ENCODE data around the gene MAMLD1.
A peak's percentile ranks its signal among the peaks of the same experiment; 100 is the strongest.

Gene MAMLD1

DNA sequence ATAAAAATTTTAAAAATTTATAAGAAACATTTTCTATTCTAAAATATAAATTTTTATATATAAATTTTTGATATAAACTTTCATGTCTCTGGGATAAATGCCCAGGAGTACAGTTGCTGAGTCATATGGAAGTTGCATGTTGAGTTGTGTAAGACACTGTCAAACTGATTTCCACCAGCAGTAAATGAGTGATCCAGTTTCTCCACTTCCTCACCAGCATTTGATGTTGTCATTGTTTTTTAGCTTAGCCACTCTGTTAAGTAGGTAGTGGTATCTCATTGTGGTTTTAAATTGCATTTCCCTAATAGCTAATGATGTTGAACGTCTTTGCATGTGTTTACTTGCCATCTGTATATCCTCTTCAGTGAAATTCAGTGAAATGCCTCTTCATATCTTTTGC lies 66.5 kb downstream of the MAMLD1 start:
- TF ChIP-seq, protein P1, sequence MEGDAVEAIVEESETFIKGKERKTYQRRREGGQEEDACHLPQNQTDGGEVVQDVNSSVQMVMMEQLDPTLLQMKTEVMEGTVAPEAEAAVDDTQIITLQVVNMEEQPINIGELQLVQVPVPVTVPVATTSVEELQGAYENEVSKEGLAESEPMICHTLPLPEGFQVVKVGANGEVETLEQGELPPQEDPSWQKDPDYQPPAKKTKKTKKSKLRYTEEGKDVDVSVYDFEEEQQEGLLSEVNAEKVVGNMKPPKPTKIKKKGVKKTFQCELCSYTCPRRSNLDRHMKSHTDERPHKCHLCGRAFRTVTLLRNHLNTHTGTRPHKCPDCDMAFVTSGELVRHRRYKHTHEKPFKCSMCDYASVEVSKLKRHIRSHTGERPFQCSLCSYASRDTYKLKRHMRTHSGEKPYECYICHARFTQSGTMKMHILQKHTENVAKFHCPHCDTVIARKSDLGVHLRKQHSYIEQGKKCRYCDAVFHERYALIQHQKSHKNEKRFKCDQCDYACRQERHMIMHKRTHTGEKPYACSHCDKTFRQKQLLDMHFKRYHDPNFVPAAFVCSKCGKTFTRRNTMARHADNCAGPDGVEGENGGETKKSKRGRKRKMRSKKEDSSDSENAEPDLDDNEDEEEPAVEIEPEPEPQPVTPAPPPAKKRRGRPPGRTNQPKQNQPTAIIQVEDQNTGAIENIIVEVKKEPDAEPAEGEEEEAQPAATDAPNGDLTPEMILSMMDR (conservative IDR thresholded peaks at IDR 0.05; ENCODE audit: control insufficient read depth, insufficient read depth, low read depth, low read length) = no peak
- peak; percentile 84 for DNase-seq (ENCODE audit: low read depth)
- H3K4me3 ChIP-seq (ENCODE audit: control insufficient read depth, low read depth, low read length) = no peak overlapping the region

DNA sequence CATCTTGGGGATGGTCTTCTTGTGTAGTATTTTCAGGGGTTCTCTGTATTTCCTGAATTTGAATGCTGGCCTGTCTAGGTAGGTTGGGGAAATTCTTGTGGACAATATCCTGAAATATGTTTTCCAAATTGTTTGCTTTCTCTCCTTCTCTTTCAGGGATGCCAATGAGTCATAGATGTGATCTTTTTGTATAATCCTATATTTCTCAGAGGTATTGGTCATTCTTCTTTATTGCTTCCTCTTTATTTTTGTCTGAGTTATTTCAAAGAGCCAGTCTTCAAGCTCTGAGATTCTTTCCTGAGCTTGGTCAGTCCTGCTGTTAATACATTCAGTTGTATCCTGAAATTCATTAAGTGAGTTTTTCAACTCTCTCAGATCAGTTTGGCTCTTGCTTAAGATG lies 73.1 kb downstream of the MAMLD1 start:
- peak; percentile 15 for DNase-seq (ENCODE audit: low read depth)
- H3K4me3 ChIP-seq (ENCODE audit: control insufficient read depth, low read depth, low read length) = no peak overlapping the region
- TF ChIP-seq, protein P1 (conservative IDR thresholded peaks at IDR 0.05; ENCODE audit: control insufficient read depth, insufficient read depth, low read depth, low read length) = no peak

DNA sequence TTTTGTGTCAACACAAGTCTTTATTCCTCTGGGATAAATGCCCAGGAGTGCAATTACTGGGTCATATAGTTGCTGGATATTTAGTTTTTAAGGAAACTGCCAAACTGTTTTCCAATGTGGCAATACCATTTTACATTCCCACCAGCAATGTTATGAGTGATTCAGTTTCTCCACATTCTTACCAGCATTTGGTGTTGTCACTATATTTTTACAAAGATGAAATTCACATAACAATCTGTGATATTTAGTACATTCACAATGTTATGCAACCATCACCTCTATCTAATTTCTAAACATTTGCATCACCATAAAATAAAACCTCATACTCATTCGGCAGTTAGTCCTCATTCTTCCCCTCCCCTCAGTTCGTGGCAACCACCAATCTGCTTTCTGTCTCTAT lies 75.0 kb downstream of the MAMLD1 start:
- TF ChIP-seq, protein P1 (conservative IDR thresholded peaks at IDR 0.05; ENCODE audit: control insufficient read depth, insufficient read depth, low read depth, low read length) = no peak
- no peak overlapping the region for H3K4me3 ChIP-seq (ENCODE audit: control insufficient read depth, low read depth, low read length)
- peak; percentile 12 for DNase-seq (ENCODE audit: low read depth)

DNA sequence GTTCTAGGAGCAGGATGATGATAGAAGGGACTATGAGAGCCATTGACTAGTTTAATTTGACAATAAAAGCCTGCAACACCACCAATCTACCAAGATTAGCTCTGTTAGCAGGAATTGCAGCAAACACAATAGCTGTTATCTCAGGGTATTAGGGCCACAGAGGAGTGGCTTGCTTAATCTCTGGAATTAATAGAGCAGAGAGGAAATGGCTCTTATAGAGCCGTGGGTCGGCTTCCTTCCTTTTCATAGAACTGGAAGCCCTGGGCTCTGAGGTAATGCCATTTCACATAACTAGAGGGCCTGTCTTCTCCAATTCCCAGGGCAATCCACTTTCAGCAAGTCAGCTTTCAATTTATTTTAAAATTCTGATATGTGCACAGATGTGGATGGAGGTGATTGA lies 83.0 kb downstream of the MAMLD1 start:
- DNase-seq (ENCODE audit: low read depth) = no peak
- TF ChIP-seq, protein P1 (conservative IDR thresholded peaks at IDR 0.05; ENCODE audit: control insufficient read depth, insufficient read depth, low read depth, low read length) = no peak
- no peak overlapping the region for H3K4me3 ChIP-seq (ENCODE audit: control insufficient read depth, low read depth, low read length)

DNA sequence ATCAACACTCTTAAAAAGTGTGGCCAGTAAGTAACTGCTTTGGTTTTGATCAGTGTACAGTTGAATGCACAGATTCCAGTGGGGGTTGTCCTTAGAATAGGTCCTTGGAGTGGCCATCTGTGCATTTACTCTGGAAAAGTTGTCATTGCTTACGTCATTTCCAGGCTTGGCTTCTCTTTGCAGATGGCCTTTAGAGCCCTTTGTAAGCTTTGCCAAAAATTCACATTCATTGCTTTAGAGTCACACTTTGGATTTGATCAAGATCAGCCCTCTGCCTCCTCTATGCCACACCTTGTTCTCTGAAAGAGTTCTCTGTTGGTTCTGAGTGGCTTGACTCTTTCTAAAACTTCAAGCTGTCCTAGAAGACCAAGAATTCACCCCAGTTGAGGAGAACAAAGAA lies 83.9 kb downstream of the MAMLD1 start:
- no peak overlapping the region for H3K4me3 ChIP-seq (ENCODE audit: control insufficient read depth, low read depth, low read length)
- peak; percentile 21 for DNase-seq (ENCODE audit: low read depth)
- TF ChIP-seq, protein P1 (conservative IDR thresholded peaks at IDR 0.05; ENCODE audit: control insufficient read depth, insufficient read depth, low read depth, low read length) = no peak

DNA sequence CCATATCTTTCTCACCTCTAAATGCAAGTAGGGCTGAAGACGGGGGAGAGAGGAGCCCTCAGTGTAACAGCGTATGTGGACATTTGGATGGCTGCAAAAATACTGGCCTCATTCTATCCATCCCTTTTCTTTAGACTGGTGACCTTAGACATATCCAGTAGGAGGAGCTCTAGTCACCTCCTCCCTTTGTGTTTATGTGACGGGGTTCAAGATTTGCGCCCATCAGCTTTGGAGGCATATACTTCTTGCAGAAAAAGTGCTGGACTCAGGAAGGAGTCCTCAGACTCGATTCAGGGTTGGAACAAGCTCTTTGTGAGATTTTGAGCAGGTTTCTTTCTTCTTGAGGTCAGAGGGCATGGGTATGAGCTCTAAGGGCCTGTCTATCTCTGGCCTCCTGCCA lies 86.2 kb downstream of the MAMLD1 start:
- H3K4me3 ChIP-seq (ENCODE audit: control insufficient read depth, low read depth, low read length) = no peak overlapping the region
- DNase-seq (ENCODE audit: low read depth) = no peak
- TF ChIP-seq, protein P1 (conservative IDR thresholded peaks at IDR 0.05; ENCODE audit: control insufficient read depth, insufficient read depth, low read depth, low read length) = no peak

DNA sequence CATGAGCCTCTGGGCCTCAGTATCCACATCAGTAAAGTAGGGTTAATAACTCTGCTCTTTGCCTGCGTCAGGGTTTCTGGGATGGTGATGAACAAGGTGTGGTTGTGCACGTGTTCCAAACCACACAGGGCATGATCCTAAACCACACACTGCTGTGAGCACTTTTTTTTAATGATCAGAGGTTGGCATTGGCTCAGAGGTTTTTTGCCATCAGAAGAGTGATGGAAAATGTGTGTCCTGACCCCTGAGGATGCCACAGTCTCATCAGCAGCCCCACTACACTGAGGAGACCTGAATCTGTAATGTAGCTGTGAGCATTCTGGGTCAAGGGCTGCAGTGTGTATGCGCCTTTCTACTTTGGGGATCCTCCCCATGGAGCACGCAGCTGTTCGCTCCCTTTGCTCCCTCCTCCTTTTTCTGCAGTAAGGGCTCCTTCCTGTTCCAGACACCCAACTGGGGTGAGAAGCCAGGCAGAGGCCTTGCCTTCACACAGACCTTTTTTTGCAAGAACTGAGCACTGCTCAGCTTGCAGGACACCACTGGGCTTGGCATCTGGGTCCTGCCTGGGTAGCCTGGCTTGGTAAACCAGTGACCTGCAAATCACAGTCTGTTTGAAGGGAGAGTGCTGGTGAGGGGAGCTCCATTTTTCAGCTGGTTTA lies 87.5 kb downstream of the MAMLD1 start:
- no peak for DNase-seq (ENCODE audit: low read depth)

More for the DNA sequence above, 87.5 kb downstream of the MAMLD1 start:
- H3K4me3 ChIP-seq (ENCODE audit: control insufficient read depth, low read depth, low read length) = no peak overlapping the region
- TF ChIP-seq, protein P1 (conservative IDR thresholded peaks at IDR 0.05; ENCODE audit: control insufficient read depth, insufficient read depth, low read depth, low read length) = no peak

Data from fibroblast of mammary gland (primary cell).